ENCODE results near the gene ATP10B. TPM values are rescaled to one million over a fixed set of nuclear protein-coding genes. Genes with fewer than 3 reads are reported as not detected.
"Not testable (repeated sequence)": the region's sequence is repeated elsewhere in the genome, so short reads cannot be mapped to it uniquely, and the experiment has no call there.

The ATP10B gene
- total RNA-seq, 1 donor, result under 0.01 TPM

- Histone ChIP-seq H3K4me3 (ENCODE audit: low read length) (no peak overlapping the region), H3K4me1 (ENCODE audit: insufficient read depth, low read length) (peaks cover 8% of the 10 kb centered on the region), H3K27me3 (ENCODE audit: insufficient read depth, low read length) (no peaks in the 10 kb centered on the region), H3K9me3 (ENCODE audit: low read depth, low read length) (peaks cover 6% of the 10 kb centered on the region)
Observed at GRCh38 chr5:160837749-160838593, 14.0 kb downstream of the ATP10B start.

- peaks cover 12% of the 10 kb centered on the region for H3K9me3 ChIP-seq (ENCODE audit: low read depth, low read length)
Observed at GRCh38 chr5:160837211-160837610, 14.8 kb downstream of the ATP10B start.

GRCh38 chr5:160835818-160836528, 16.0 kb downstream of the ATP10B start:
- Histone ChIP-seq H3K4me3 (ENCODE audit: low read length) (no peak overlapping the region), H3K4me1 (ENCODE audit: insufficient read depth, low read length) (peaks cover 8% of the 10 kb centered on the region), H3K9me3 (ENCODE audit: low read depth, low read length) (peaks cover 12% of the 10 kb centered on the region), H3K27me3 (ENCODE audit: insufficient read depth, low read length) (no peaks in the 10 kb centered on the region)

More at GRCh38 chr5:160837211-160837610, 14.8 kb downstream of the ATP10B start:
- no peaks in the 10 kb centered on the region for H3K27me3 ChIP-seq (ENCODE audit: insufficient read depth, low read length)
- peaks cover 8% of the 10 kb centered on the region for H3K4me1 ChIP-seq (ENCODE audit: insufficient read depth, low read length)
- no peak overlapping the region for H3K4me3 ChIP-seq (ENCODE audit: low read length)

GRCh38 chr5:160835376-160835775, 16.6 kb downstream of the ATP10B start:
- H3K4me1 ChIP-seq (ENCODE audit: insufficient read depth, low read length), result peaks cover 8% of the 10 kb centered on the region
- no peaks in the 10 kb centered on the region for H3K27me3 ChIP-seq (ENCODE audit: insufficient read depth, low read length)
- H3K4me3 ChIP-seq (ENCODE audit: low read length), result no peak overlapping the region
- peaks cover 12% of the 10 kb centered on the region for H3K9me3 ChIP-seq (ENCODE audit: low read depth, low read length)

GRCh38 chr5:160833806-160834205, 18.2 kb downstream of the ATP10B start:
- Histone ChIP-seq H3K9me3 (ENCODE audit: low read depth, low read length) (peaks cover 12% of the 10 kb centered on the region), H3K4me1 (ENCODE audit: insufficient read depth, low read length) (peaks cover 8% of the 10 kb centered on the region), H3K27me3 (ENCODE audit: insufficient read depth, low read length) (no peaks in the 10 kb centered on the region), H3K4me3 (ENCODE audit: low read length) (no peak overlapping the region)

GRCh38 chr5:160831801-160832200, 20.2 kb downstream of the ATP10B start:
- no peaks in the 10 kb centered on the region for H3K27me3 ChIP-seq (ENCODE audit: insufficient read depth, low read length)
- H3K4me3 ChIP-seq (ENCODE audit: low read length), result no peak overlapping the region

GRCh38 chr5:160824301-160825001, 27.6 kb downstream of the ATP10B start:
- Histone ChIP-seq H3K4me1 (ENCODE audit: insufficient read depth, low read length) (peaks cover 13% of the 10 kb centered on the region), H3K9me3 (ENCODE audit: low read depth, low read length) (peaks cover 6% of the 10 kb centered on the region), H3K4me3 (ENCODE audit: low read length) (no peak overlapping the region), H3K27me3 (ENCODE audit: insufficient read depth, low read length) (no peaks in the 10 kb centered on the region)

More at GRCh38 chr5:160831801-160832200, 20.2 kb downstream of the ATP10B start:
- H3K4me1 ChIP-seq (ENCODE audit: insufficient read depth, low read length), result peaks cover 8% of the 10 kb centered on the region
- peaks cover 12% of the 10 kb centered on the region for H3K9me3 ChIP-seq (ENCODE audit: low read depth, low read length)

- not testable (repeated sequence) for H3K4me3 ChIP-seq (ENCODE audit: low read length); H3K9me3 ChIP-seq (ENCODE audit: low read depth, low read length); H3K27me3 ChIP-seq (ENCODE audit: insufficient read depth, low read length); H3K4me1 ChIP-seq (ENCODE audit: insufficient read depth, low read length)
Observed at GRCh38 chr5:160812996-160813395, 39.0 kb downstream of the ATP10B start.

GRCh38 chr5:160805376-160805775, 46.6 kb downstream of the ATP10B start:
- H3K27me3 ChIP-seq (ENCODE audit: insufficient read depth, low read length), result no peaks in the 10 kb centered on the region
- no peak overlapping the region for H3K4me3 ChIP-seq (ENCODE audit: low read length)
- H3K9me3 ChIP-seq (ENCODE audit: low read depth, low read length), result no peaks in the 10 kb centered on the region
- H3K4me1 ChIP-seq (ENCODE audit: insufficient read depth, low read length), result no peaks in the 10 kb centered on the region

- Histone ChIP-seq H3K9me3 (ENCODE audit: low read depth, low read length) (no peaks in the 10 kb centered on the region), H3K4me1 (ENCODE audit: insufficient read depth, low read length) (peaks cover 10% of the 10 kb centered on the region), H3K4me3 (ENCODE audit: low read length) (no peak overlapping the region), H3K27me3 (ENCODE audit: insufficient read depth, low read length) (no peaks in the 10 kb centered on the region)
Observed at GRCh38 chr5:160802592-160802991, 49.4 kb downstream of the ATP10B start.

- no peaks in the 10 kb centered on the region for H3K9me3 ChIP-seq (ENCODE audit: low read depth, low read length)
- peaks cover 10% of the 10 kb centered on the region for H3K4me1 ChIP-seq (ENCODE audit: insufficient read depth, low read length)
- H3K4me3 ChIP-seq (ENCODE audit: low read length), result no peak overlapping the region
- H3K27me3 ChIP-seq (ENCODE audit: insufficient read depth, low read length), result no peaks in the 10 kb centered on the region
Observed at GRCh38 chr5:160800375-160801275, 51.4 kb downstream of the ATP10B start.

- Histone ChIP-seq H3K9me3 (ENCODE audit: low read depth, low read length) (no peaks in the 10 kb centered on the region), H3K4me3 (ENCODE audit: low read length) (no peak overlapping the region)
Observed at GRCh38 chr5:160799184-160799583, 52.8 kb downstream of the ATP10B start.

GRCh38 chr5:160797020-160797419, 55.0 kb downstream of the ATP10B start:
- Histone ChIP-seq H3K27me3 (ENCODE audit: insufficient read depth, low read length) (no peaks in the 10 kb centered on the region), H3K9me3 (ENCODE audit: low read depth, low read length) (no peaks in the 10 kb centered on the region), H3K4me3 (ENCODE audit: low read length) (no peak overlapping the region), H3K4me1 (ENCODE audit: insufficient read depth, low read length) (peaks cover 10% of the 10 kb centered on the region)

More at GRCh38 chr5:160799184-160799583, 52.8 kb downstream of the ATP10B start:
- peaks cover 10% of the 10 kb centered on the region for H3K4me1 ChIP-seq (ENCODE audit: insufficient read depth, low read length)
- H3K27me3 ChIP-seq (ENCODE audit: insufficient read depth, low read length), result no peaks in the 10 kb centered on the region

GRCh38 chr5:160793530-160793899, 58.5 kb downstream of the ATP10B start:
- Histone ChIP-seq H3K27me3 (ENCODE audit: insufficient read depth, low read length) (no peaks in the 10 kb centered on the region), H3K4me3 (ENCODE audit: low read length) (no peak overlapping the region), H3K9me3 (ENCODE audit: low read depth, low read length) (no peaks in the 10 kb centered on the region), H3K4me1 (ENCODE audit: insufficient read depth, low read length) (no peaks in the 10 kb centered on the region)
